Thymus (tissue), 11 donors: ENCODE data around the gene ARVCF. TPM values are rescaled to one million over a fixed set of nuclear protein-coding genes. Genes with fewer than 3 reads are reported as not detected.
"Not testable (repeated sequence)": the region's sequence is repeated elsewhere in the genome, so short reads cannot be mapped to it uniquely, and the experiment has no call there.

Source experiments
- DNase-seq, 9 donors: peaks; one replicate each; pipeline ENCODE4 v3.0.0-alpha.2; 2013; ENCODE audit warnings: low spot score in 9 of 9, low read depth in 6 of 9, missing footprints in 1 of 9
- H3K27ac ChIP-seq, 2 donors: one replicate each; pipeline ENCODE4 v1.5.1; 2013; ENCODE audit warnings: control low read depth in 1 of 2, low read depth in 1 of 2, low read length in 1 of 2, mild to moderate bottlenecking in 1 of 2, moderate library complexity in 1 of 2
- H3K27me3 ChIP-seq, 2 donors: one replicate each; pipeline ENCODE4 v1.5.1; 2013; ENCODE audit warnings: low read length in 1 of 2; ENCODE audit not compliant: control insufficient read depth in 2 of 2, insufficient read depth in 1 of 2
- H3K36me3 ChIP-seq, 2 donors: one replicate each; pipeline ENCODE4 v1.5.1; 2013; ENCODE audit warnings: low read length in 1 of 2, mild to moderate bottlenecking in 1 of 2, moderate library complexity in 1 of 2; ENCODE audit not compliant: control insufficient read depth in 2 of 2, insufficient read depth in 2 of 2
- H3K4me1 ChIP-seq, 2 donors: one replicate each; pipeline ENCODE4 v1.5.1; 2013; ENCODE audit warnings: low read length in 2 of 2; ENCODE audit not compliant: control insufficient read depth in 2 of 2, insufficient read depth in 2 of 2
- H3K4me3 ChIP-seq, 2 donors: one replicate each; pipeline ENCODE4 v1.5.1; 2013; ENCODE audit warnings: low read length in 2 of 2, control low read depth in 1 of 2, mild to moderate bottlenecking in 1 of 2
- H3K9me3 ChIP-seq, 2 donors: one replicate each; pipeline ENCODE4 v1.5.1; 2013; ENCODE audit warnings: low read length in 1 of 2, mild to moderate bottlenecking in 1 of 2; ENCODE audit not compliant: control insufficient read depth in 2 of 2, insufficient read depth in 1 of 2
- WGBS: extraction: QIAGEN DNeasy Blood & Tissue Kit; methylation state at CpG from one replicate; pipeline ENCODE4 v1.1.7; 2013; 5-methylcytosine and 5-hydroxymethylcytosine counted together
- polyA plus RNA-seq: library from polyadenylated mRNA; stranded (reverse); fragments of 200-250 nt; gene quantifications from one replicate; pipeline ENCODE4 v1.2.3, GENCODE V29; 2013
- total RNA-seq: library from RNA; stranded (reverse); fragments of 120-200 nt; gene quantifications from one replicate; pipeline ENCODE4 v1.2.4, GENCODE V29; 2013
- donor health status: healthy.

Gene ARVCF
- total and polyA plus RNA-seq, 2 donors, result 2.1 to 8.2 TPM

DNA sequence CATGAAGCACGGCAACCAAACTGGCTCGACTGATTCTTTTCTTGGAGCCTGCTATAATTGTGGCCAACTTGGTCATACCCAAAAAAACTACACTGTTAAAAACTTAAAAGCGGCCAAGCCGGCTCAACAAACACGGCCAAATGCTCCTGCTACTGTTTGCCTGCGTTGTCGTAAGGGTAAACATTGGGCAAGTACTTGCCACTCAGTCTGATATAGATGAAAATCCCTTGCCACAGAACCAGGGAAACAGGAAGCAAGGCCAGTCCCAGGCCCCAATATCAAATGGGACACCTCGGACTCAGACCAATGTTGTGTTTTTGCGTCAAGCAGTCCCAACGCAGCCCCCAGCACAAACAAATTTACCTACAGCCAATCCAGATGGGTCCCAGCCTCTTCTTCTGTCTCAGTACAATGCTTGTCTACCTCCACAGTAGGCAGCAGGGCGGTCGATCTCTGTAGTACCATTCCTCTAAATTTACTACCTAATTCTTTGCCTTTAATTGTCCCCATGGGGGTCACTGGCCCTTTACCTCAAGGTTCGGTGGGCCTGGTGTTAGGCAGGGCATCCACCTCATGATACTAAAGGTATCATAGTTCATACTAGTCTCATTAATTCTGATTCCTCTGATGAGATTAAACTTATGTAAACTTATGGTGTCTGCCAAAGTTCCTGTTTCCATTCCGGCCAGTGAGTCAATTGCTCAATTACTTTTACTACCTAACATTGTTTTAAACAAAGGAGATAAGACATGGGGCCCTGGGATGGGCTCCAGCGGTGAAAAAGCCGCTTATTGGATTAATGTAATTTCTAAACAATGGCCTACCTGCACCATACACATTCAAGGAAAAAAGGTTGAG is 78.8 kb downstream of the ARVCF start:
- H3K27me3 ChIP-seq, result no peaks in the 10 kb centered on the region
- peaks cover 16 to 17% of the 10 kb centered on the region in 2 donors for H3K4me1 ChIP-seq
- 97% methylated on average over 16 of the region's 16 CpGs for WGBS
- H3K27ac ChIP-seq, result no peak overlapping the region
- no peak for DNase-seq
- peaks cover 0 to 15% of the 10 kb centered on the region in 2 donors for H3K9me3 ChIP-seq
- H3K4me3 ChIP-seq, result no peak overlapping the region
- no peaks in the 10 kb centered on the region for H3K36me3 ChIP-seq

- Histone ChIP-seq H3K27ac (no peak overlapping the region), H3K4me3 (no peak overlapping the region), H3K27me3 (no peaks in the 10 kb centered on the region), H3K4me1 (peaks cover 11% of the 10 kb centered on the region in 2 donors), H3K36me3 (no peaks in the 10 kb centered on the region), H3K9me3 (peaks cover 0 to 15% of the 10 kb centered on the region in 2 donors)
- 98% methylated on average over 7 of the region's 7 CpGs for WGBS
- DNase-seq, result no peak
These were observed 80.1 kb downstream of the ARVCF start for GRCh38 chr22:19936513-19936912.

- peaks cover 0 to 15% of the 10 kb centered on the region in 2 donors for H3K9me3 ChIP-seq
- not testable (repeated sequence) for H3K27ac ChIP-seq, H3K36me3 ChIP-seq, DNase-seq, H3K4me3 ChIP-seq, H3K27me3 ChIP-seq, H3K4me1 ChIP-seq
- 96% methylated on average over 11 of the region's 11 CpGs for WGBS
These were observed 81.4 kb downstream of the ARVCF start for GRCh38 chr22:19935123-19935718.

DNA sequence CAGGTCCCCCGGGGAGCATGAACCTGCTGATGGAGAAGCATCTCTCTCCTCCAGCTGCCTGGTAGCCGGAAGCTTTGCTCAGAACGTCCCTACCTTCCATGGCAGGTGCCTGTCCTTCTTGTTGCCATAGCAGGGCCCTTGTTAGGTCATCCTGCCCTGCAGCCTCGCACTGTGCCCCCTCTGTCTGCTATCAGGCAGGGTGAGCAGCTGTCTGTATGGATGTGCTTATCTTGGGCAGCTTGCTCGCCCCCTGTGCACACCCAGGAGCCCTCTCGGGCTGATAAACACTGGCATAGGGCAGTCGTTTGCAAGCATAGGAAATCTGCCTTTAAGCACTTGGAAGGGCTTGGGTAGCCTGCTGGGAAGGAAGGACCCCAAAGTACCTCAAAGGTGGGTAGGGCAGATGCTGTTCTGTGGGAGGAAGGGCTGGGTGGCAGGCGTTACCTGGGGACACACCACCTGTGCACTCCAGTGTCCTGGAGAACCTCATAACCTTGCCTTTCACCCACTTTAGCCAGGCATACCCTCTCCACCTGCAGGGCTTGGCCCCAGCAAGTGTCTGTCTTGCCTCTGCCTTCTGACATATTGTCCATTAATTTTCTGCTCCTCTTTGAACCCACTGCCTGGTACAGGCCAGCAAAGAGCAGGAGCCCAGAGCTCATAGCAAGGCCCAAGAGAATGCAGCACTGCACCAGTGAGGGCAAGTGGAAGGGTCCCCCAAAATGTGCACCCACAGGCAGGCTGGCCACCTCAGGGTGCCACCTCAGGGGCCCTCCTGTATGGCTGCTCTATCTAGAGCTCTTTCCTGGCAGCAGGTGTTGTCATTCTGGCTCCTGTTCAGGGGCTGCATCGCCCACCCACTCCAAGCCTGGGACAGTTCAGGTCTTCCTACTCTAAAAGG is 83.0 kb downstream of the ARVCF start:
- Histone ChIP-seq H3K4me1 (peaks cover 3% of the 10 kb centered on the region in 2 donors), H3K27ac (no peak overlapping the region), H3K27me3 (no peaks in the 10 kb centered on the region), H3K4me3 (no peak overlapping the region), H3K36me3 (no peaks in the 10 kb centered on the region), H3K9me3 (peaks cover 0 to 15% of the 10 kb centered on the region in 2 donors)
- DNase-seq, result no peak
- WGBS, result 97% methylated on average over 9 of the region's 9 CpGs

GRCh38 chr22:19932367-19933206 is 84.0 kb downstream of the ARVCF start:
- Histone ChIP-seq H3K27me3 (no peaks in the 10 kb centered on the region), H3K36me3 (no peaks in the 10 kb centered on the region), H3K4me3 (no peak overlapping the region), H3K4me1 (peaks cover 3% of the 10 kb centered on the region in 2 donors), H3K27ac (no peak overlapping the region), H3K9me3 (peaks cover 0 to 15% of the 10 kb centered on the region in 2 donors)
- 79% methylated on average over 12 of the region's 12 CpGs for WGBS
- no peak for DNase-seq

DNA sequence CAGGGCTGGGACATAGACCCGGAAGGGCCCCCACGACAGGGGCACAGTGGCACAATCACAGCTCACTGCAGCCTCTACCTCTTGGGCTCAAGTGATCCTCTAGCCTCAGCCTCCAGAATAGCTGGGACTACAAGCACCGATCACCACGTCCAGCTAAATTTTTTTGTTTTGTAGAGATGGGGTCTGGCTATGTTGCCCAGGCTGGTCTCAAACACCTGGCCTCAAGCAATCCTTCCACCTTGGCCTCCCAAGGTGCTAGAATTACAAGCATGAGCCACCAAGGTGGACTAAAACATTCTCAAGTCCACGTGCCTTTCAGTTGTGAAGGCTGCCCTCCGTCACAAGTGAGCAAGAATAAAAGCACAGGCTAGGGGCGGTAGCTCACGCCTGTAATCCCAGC is 85.1 kb downstream of the ARVCF start:
- H3K27me3 ChIP-seq, result no peaks in the 10 kb centered on the region
- WGBS, result 97% methylated on average over 8 of the region's 8 CpGs
- H3K4me1 ChIP-seq, result peaks cover 3% of the 10 kb centered on the region in 2 donors
- H3K9me3 ChIP-seq, result peaks cover 0 to 15% of the 10 kb centered on the region in 2 donors
- H3K27ac ChIP-seq, result no peak overlapping the region
- no peak for DNase-seq
- no peaks in the 10 kb centered on the region for H3K36me3 ChIP-seq
- no peak overlapping the region for H3K4me3 ChIP-seq

DNA sequence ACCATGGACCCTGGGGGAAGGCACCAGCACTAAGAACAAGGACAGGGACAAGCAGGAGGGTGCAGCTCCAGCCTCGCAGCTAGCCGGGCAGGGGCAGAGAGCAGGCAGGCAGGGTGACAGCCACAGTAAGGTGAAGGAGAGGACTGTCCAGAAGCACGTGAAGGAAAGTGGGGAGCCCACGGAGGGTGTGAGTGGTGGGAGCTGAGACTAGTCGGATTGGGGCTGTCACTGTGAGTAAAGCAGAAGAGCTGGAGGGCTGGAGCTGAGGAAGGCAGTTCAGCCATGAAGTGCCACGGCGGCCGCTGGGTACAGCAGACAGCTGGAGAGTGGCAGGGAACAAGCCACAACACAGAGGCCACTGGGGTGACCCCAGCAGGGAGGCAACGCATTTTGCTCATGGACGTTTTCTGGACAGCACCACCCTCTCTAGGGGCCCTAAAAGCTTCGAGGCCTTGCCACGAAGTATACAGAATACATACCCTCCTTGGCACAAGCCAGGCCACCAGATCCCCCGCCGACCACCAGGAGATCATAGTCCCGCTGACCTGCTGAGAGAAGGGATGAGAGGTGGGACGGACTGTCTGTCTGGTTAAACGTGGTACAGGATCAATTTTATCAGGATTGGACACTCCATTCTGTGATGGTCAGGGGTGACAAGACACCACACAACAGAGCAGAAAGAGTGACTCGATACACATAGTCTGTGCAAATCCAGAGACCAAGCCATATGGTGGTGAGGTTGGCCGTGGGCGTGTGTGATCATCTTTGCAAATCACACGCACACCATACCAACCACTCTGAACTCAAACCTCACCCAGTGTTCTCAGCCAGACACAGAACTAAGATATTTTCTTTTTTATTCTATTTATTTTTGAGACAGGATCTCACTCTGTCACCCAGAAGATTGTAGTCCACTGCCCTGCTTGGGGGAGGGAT is 85.8 kb downstream of the ARVCF start:
- Histone ChIP-seq H3K27me3 (no peaks in the 10 kb centered on the region), H3K9me3 (peaks cover 0 to 9% of the 10 kb centered on the region in 2 donors), H3K4me1 (peaks cover 3% of the 10 kb centered on the region in 2 donors), H3K36me3 (no peaks in the 10 kb centered on the region), H3K27ac (no peak overlapping the region), H3K4me3 (no peak overlapping the region)
- 94% methylated on average over 21 of the region's 21 CpGs for WGBS
- DNase-seq, result no peak
